Type B pancreatic cell (in vitro differentiated cells): ENCODE measurements around the gene RTKN2. TPM values are rescaled to one million over a fixed set of nuclear protein-coding genes. Genes with fewer than 3 reads are reported as not detected.

Experiments used
- DNase-seq: peaks from one replicate; pipeline ENCODE4 v3.0.0; 2021; ENCODE audit warnings: mixed read lengths; ENCODE audit not compliant: unreplicated experiment; ENCODE audit errors: extremely low spot score
- H3K27ac Mint-ChIP-seq: 2 replicates; pipeline ENCODE4 v1.8.0; 2021; ENCODE audit warnings: mild to moderate bottlenecking, mixed read lengths
- H3K27me3 Mint-ChIP-seq: 2 replicates; pipeline ENCODE4 v1.8.0; 2021; ENCODE audit warnings: mixed read lengths
- H3K36me3 Mint-ChIP-seq: 2 replicates; pipeline ENCODE4 v1.8.0; 2021; ENCODE audit warnings: mixed read lengths
- H3K4me1 Mint-ChIP-seq: one replicate; pipeline ENCODE4 v1.8.0; 2021; ENCODE audit warnings: mixed read lengths; ENCODE audit not compliant: unreplicated experiment
- H3K4me3 Mint-ChIP-seq: 2 replicates; pipeline ENCODE4 v1.8.0; 2021; ENCODE audit warnings: mild to moderate bottlenecking, mixed read lengths
- H3K9me3 Mint-ChIP-seq: 2 replicates; pipeline ENCODE4 v1.8.0; 2021; ENCODE audit warnings: mixed read lengths
- total RNA-seq: library from RNA; stranded (reverse); gene quantifications from 2 replicates; pipeline ENCODE4 v1.2.1, GENCODE V29; 2021; ENCODE audit warnings: low replicate concordance
- TF ChIP-seq, protein P1 (sequence below): fragments of 200-600 bp; sonication (generic); conservative IDR thresholded peaks from 2 replicates; pipeline ENCODE4 v1.5.0; 2021; ENCODE audit warnings: antibody characterized with exemption, mild to moderate bottlenecking

Gene RTKN2
- total RNA-seq, 1 donor from 2014 or later: 10.0 TPM

DNA sequence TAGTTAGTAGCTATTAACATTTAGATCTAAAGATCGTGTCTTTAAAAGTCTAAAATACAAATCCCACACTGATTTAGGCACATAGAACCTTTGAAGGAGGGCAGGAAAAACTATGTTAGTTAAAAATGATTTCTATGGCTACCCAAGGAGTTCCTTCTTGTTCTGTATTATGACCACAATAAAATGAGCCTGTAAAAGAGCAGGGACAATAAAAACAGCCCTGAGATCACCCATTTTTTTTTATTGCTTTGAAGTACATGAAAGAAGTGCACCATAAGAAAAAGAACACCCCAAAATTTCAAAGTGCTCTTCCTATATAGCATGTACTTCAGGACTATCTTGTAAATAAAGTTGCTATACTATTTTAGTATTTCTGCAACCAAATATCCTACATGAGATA is 29.8 kb downstream of the RTKN2 start:
- no peaks in the 10 kb centered on the region for H3K27me3 Mint-ChIP-seq
- H3K4me3 Mint-ChIP-seq: no peak overlapping the region
- peaks cover 5% of the 10 kb centered on the region for H3K4me1 Mint-ChIP-seq
- H3K36me3 Mint-ChIP-seq: peaks cover 6% of the 10 kb centered on the region
- TF ChIP-seq, protein P1, sequence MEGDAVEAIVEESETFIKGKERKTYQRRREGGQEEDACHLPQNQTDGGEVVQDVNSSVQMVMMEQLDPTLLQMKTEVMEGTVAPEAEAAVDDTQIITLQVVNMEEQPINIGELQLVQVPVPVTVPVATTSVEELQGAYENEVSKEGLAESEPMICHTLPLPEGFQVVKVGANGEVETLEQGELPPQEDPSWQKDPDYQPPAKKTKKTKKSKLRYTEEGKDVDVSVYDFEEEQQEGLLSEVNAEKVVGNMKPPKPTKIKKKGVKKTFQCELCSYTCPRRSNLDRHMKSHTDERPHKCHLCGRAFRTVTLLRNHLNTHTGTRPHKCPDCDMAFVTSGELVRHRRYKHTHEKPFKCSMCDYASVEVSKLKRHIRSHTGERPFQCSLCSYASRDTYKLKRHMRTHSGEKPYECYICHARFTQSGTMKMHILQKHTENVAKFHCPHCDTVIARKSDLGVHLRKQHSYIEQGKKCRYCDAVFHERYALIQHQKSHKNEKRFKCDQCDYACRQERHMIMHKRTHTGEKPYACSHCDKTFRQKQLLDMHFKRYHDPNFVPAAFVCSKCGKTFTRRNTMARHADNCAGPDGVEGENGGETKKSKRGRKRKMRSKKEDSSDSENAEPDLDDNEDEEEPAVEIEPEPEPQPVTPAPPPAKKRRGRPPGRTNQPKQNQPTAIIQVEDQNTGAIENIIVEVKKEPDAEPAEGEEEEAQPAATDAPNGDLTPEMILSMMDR: no peak
- H3K27ac Mint-ChIP-seq: no peak overlapping the region
- no peaks in the 10 kb centered on the region for H3K9me3 Mint-ChIP-seq
- DNase-seq: no peak

DNA sequence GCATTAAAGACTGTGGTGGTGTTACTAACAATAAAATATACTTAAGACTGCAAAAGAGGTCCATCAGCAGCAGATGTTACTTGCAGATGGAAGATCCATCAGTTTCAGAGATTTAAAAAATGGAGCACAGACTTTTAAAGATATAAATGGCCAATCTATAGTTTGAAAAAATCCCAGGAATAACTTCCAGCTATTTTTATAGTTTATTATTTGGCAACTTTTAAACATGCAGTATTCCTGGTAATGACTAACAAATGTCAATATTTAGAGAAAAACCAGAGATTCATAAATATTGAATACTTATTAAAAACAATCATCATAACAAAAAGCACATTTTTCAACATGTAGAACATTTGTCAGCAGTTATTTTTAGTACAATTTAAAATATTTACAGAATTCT is 30.7 kb downstream of the RTKN2 start:
- no peak overlapping the region for H3K27ac Mint-ChIP-seq
- peaks cover 3% of the 10 kb centered on the region for H3K36me3 Mint-ChIP-seq
- no peak overlapping the region for H3K4me3 Mint-ChIP-seq

DNA sequence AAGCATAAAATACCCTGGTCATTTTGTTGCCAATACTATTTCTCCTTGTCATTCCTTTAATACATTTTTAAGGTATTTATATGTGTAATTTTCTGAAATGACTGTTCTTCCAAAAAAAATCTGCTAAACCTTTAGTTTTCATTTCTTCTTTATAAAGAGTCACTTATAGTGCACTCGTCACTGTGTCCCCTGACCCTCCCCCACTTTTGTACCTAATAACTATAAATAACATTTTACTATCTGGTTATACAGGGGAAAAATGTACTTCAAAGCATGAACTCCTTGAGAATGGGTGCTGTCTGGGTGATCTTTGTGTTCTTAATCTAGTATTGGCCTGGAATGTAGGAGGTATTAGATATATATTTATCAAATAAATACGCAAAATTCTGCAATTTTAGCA is 31.1 kb downstream of the RTKN2 start:
- H3K36me3 Mint-ChIP-seq: peaks cover 3% of the 10 kb centered on the region
- H3K4me3 Mint-ChIP-seq: no peak overlapping the region
- TF ChIP-seq, protein P1: no peak
- H3K4me1 Mint-ChIP-seq: no peaks in the 10 kb centered on the region
- no peak for DNase-seq
- no peaks in the 10 kb centered on the region for H3K9me3 Mint-ChIP-seq
- no peaks in the 10 kb centered on the region for H3K27me3 Mint-ChIP-seq
- no peak overlapping the region for H3K27ac Mint-ChIP-seq

More for the DNA sequence above, 30.7 kb downstream of the RTKN2 start:
- Mint-ChIP-seq H3K9me3 (no peaks in the 10 kb centered on the region), H3K27me3 (no peaks in the 10 kb centered on the region), H3K4me1 (no peaks in the 10 kb centered on the region)
- TF ChIP-seq, protein P1: no peak
- no peak for DNase-seq

DNA sequence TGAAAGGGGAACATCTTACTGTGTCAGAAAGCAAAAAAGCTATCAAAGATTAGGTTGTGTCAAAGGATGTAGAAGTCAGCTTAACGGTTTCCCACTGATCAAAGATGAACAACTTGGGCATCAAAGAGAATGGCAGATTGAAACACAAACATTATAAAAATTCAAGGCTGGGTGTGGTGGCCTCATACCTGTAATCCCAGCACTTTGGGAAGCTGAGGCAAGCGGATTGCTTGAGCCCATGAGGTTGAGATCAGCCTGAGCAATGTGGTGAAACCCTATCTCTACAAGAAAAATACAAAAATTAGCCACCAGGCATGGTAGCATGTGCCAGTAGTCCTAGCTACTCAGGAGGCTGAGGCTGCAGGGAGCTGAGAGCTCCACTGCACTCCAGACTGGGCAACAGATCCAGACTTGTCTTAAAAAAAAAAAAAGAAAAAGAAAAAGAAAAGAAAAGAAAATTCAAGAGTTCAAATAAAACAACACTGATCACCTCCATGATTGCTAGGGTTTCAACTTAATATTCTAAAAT is 34.5 kb downstream of the RTKN2 start:
- H3K36me3 Mint-ChIP-seq: peaks cover 3% of the 10 kb centered on the region
- no peak for DNase-seq
- H3K27ac Mint-ChIP-seq: no peak overlapping the region
- no peaks in the 10 kb centered on the region for H3K27me3 Mint-ChIP-seq
- no peaks in the 10 kb centered on the region for H3K9me3 Mint-ChIP-seq
- TF ChIP-seq, protein P1: no peak
- peaks cover 6% of the 10 kb centered on the region for H3K4me1 Mint-ChIP-seq
- H3K4me3 Mint-ChIP-seq: no peak overlapping the region

DNA sequence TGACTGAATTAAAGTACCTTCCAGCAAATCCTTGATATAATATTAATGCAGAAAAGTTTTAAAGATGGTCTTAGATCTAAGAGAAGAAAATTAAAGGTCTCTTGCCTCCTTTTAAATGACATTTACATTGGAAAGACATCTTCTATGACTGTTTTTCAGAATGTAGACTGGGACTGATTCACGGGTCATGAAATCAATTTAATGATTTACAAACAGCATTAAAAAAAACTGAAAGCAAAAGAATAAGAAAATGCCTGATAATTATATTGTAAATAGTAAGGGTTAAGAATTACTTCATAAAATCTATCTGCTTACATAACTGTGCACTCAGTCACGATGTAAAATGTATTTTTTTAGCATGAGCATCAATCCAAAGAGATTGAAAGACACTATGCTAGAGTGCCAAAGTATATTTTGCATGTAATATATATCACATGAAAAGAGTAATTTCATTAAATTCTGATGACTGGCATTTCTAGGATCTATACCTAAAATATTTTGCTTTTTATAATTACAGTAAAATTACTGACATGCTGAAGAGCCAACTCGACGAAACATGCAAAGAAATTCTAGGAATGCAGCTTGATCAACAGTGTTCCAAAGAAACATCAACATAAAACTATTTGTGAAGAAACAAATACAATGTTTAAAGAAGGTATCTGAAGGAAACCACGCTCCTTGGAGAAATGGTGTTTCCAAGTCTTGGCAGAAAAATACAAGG is 35.1 kb downstream of the RTKN2 start:
- Mint-ChIP-seq H3K9me3 (no peaks in the 10 kb centered on the region), H3K4me3 (no peak overlapping the region), H3K27me3 (no peaks in the 10 kb centered on the region), H3K27ac (no peak overlapping the region), H3K4me1 (peaks cover 6% of the 10 kb centered on the region), H3K36me3 (peaks cover 3% of the 10 kb centered on the region)
- no peak for DNase-seq
- TF ChIP-seq, protein P1: no peak
